Measurements from ENCODE around the gene H3-3A. TPM values are rescaled to one million over a fixed set of nuclear protein-coding genes. Genes with fewer than 3 reads are reported as not detected.

H3-3A gene
- total RNA-seq, 1 experiment from 2014 or later, result 894 TPM

DNA sequence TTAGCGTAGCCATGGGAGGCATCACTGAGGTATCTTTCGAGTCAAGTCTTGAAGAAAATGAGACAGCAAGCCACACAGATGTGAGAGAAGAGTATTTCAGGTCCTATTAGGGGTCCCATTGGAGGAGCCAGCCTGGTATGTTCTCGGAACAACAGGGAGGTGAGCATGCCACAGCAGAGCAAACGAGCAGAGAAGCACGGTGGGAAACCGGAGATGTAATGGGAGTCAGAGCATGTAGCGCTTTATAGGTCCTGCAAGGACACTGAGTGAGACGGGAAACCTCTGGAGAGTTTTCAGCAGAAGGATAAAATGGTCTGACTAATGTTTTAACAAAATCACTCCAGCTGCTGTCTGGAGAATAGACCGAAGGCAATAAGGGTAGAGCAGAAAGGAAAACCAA is 15.9 kb downstream of the H3-3A start (continued):
- TF ChIP-seq, protein P1, sequence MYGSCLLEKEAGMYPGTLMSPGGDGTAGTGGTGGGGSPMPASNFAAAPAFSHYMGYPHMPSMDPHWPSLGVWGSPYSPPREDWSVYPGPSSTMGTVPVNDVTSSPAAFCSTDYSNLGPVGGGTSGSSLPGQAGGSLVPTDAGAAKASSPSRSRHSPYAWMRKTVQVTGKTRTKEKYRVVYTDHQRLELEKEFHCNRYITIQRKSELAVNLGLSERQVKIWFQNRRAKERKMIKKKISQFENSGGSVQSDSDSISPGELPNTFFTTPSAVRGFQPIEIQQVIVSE (CRISPR knock-in tag; IDR thresholded peaks at IDR 0.05; ENCODE audit: borderline replicate concordance), result no peak
- TF ChIP-seq, protein P2, sequence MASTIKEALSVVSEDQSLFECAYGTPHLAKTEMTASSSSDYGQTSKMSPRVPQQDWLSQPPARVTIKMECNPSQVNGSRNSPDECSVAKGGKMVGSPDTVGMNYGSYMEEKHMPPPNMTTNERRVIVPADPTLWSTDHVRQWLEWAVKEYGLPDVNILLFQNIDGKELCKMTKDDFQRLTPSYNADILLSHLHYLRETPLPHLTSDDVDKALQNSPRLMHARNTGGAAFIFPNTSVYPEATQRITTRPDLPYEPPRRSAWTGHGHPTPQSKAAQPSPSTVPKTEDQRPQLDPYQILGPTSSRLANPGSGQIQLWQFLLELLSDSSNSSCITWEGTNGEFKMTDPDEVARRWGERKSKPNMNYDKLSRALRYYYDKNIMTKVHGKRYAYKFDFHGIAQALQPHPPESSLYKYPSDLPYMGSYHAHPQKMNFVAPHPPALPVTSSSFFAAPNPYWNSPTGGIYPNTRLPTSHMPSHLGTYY (CRISPR knock-in tag; IDR thresholded peaks at IDR 0.05), result no peak
- TF ChIP-seq, protein P3, sequence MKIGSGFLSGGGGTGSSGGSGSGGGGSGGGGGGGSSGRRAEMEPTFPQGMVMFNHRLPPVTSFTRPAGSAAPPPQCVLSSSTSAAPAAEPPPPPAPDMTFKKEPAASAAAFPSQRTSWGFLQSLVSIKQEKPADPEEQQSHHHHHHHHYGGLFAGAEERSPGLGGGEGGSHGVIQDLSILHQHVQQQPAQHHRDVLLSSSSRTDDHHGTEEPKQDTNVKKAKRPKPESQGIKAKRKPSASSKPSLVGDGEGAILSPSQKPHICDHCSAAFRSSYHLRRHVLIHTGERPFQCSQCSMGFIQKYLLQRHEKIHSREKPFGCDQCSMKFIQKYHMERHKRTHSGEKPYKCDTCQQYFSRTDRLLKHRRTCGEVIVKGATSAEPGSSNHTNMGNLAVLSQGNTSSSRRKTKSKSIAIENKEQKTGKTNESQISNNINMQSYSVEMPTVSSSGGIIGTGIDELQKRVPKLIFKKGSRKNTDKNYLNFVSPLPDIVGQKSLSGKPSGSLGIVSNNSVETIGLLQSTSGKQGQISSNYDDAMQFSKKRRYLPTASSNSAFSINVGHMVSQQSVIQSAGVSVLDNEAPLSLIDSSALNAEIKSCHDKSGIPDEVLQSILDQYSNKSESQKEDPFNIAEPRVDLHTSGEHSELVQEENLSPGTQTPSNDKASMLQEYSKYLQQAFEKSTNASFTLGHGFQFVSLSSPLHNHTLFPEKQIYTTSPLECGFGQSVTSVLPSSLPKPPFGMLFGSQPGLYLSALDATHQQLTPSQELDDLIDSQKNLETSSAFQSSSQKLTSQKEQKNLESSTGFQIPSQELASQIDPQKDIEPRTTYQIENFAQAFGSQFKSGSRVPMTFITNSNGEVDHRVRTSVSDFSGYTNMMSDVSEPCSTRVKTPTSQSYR (CRISPR knock-in tag; IDR thresholded peaks at IDR 0.05), result no peak

DNA sequence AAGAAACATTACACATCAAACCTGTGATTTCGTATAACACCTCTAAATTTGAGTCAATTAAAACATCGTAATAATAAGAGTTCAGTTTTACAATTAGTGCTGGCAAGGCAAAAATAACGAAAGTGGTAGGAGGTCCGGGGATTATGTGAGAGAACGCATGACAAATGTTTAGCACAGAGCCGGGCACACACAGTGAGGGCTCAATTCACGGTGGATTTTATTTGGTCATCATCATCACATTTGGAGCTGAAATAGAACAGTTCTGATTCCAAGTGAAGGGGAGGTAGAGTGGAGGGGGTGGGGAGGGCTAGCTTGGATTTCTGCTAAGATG is 20.0 kb downstream of the H3-3A start:
- Mint-ChIP-seq H3K4me3 (peak overlapping the region; percentile 85), H3K9me3 (no peaks in the 10 kb centered on the region), H3K27ac (no peak overlapping the region; the same call in 1 of the 2 replicates), H3K36me3 (no peaks in the 10 kb centered on the region), H3K27me3 (ENCODE audit: low read depth) (peaks cover 59% of the 10 kb centered on the region), H3K4me1 (peaks cover 6% of the 10 kb centered on the region)
- TF ChIP-seq, protein P4, sequence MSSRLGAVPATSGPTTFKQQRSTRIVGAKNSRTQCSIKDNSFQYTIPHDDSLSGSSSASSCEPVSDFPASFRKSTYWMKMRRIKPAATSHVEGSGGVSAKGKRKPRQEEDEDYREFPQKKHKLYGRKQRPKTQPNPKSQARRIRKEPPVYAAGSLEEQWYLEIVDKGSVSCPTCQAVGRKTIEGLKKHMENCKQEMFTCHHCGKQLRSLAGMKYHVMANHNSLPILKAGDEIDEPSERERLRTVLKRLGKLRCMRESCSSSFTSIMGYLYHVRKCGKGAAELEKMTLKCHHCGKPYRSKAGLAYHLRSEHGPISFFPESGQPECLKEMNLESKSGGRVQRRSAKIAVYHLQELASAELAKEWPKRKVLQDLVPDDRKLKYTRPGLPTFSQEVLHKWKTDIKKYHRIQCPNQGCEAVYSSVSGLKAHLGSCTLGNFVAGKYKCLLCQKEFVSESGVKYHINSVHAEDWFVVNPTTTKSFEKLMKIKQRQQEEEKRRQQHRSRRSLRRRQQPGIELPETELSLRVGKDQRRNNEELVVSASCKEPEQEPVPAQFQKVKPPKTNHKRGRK (CRISPR knock-in tag; IDR thresholded peaks at IDR 0.05; ENCODE audit: borderline replicate concordance), result no peak
- ChIA-PET CTCF (interaction anchor here (1.0 to 2.2 kb wide), 8 partner anchors 16 to 544 kb away, joined by 3 to 31 read pairs (median 5); partner anchors contain the start of gene H3-3A), POLR2A (interaction anchor here (0.5 to 2.2 kb wide), 3 partner anchors 9 to 856 kb away, joined by 3 to 15 read pairs (median 4); partner anchors contain the start of gene H3-3A)
- no peak for ATAC-seq
- DNase-seq (ENCODE audit: low spot score), result no peak

DNA sequence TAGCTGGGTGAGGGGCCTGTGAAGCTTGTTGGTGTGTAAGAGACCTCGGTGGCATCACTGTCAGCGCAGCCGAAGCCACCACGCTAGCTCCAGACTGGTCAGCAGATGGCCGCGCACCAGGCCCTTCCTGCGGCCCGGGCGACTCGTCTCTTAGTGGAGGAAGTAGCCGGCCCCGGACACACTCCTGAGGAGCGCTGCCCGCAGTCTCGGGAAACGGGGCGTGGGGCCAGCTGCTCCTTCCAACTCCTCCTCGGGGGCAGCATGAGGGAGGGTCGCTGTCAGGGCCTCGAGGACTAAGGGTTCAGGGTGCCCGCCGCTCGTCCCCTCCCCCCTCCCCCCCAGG is 20.4 kb downstream of the H3-3A start:
- Mint-ChIP-seq H3K9me3 (no peaks in the 10 kb centered on the region), H3K36me3 (no peaks in the 10 kb centered on the region), H3K4me1 (peaks cover 6% of the 10 kb centered on the region), H3K27ac (no peak overlapping the region), H3K27me3 (ENCODE audit: low read depth) (peaks cover 59% of the 10 kb centered on the region), H3K4me3 (peak overlapping the region; percentile 85)
- POLR2A ChIA-PET, result interaction anchor here (1.1 to 2.2 kb wide), 3 partner anchors 10 to 21 kb away, joined by 4 to 15 read pairs (median 4); partner anchors contain the start of gene H3-3A
- TF ChIP-seq, protein P5, sequence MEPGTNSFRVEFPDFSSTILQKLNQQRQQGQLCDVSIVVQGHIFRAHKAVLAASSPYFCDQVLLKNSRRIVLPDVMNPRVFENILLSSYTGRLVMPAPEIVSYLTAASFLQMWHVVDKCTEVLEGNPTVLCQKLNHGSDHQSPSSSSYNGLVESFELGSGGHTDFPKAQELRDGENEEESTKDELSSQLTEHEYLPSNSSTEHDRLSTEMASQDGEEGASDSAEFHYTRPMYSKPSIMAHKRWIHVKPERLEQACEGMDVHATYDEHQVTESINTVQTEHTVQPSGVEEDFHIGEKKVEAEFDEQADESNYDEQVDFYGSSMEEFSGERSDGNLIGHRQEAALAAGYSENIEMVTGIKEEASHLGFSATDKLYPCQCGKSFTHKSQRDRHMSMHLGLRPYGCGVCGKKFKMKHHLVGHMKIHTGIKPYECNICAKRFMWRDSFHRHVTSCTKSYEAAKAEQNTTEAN (CRISPR knock-in tag; IDR thresholded peaks at IDR 0.05), result no peak
- TF ChIP-seq ETV6 (CRISPR knock-in tag; IDR thresholded peaks at IDR 0.05) (no peak), ZNF232 (CRISPR knock-in tag; IDR thresholded peaks at IDR 0.05) (peak; percentile 72; the same call in 1 of the 2 replicates), ATF1 (CRISPR knock-in tag; IDR thresholded peaks at IDR 0.05) (peak; percentile 48; the same call in 1 of the 2 replicates), SMAD3 (CRISPR knock-in tag; IDR thresholded peaks at IDR 0.05; ENCODE audit: borderline replicate concordance) (peak; percentile 37; the same call in 1 of the 2 replicates), GRHL2 (CRISPR knock-in tag; IDR thresholded peaks at IDR 0.05; ENCODE audit: insufficient replicate concordance, severe bottlenecking) (no peak), NFE2L1 (CRISPR knock-in tag; IDR thresholded peaks at IDR 0.05) (no peak)
- TF ChIP-seq, protein P6, sequence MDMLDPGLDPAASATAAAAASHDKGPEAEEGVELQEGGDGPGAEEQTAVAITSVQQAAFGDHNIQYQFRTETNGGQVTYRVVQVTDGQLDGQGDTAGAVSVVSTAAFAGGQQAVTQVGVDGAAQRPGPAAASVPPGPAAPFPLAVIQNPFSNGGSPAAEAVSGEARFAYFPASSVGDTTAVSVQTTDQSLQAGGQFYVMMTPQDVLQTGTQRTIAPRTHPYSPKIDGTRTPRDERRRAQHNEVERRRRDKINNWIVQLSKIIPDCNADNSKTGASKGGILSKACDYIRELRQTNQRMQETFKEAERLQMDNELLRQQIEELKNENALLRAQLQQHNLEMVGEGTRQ (CRISPR knock-in tag; IDR thresholded peaks at IDR 0.05), result no peak
- TF ChIP-seq, protein P7, sequence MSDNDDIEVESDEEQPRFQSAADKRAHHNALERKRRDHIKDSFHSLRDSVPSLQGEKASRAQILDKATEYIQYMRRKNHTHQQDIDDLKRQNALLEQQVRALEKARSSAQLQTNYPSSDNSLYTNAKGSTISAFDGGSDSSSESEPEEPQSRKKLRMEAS (CRISPR knock-in tag; IDR thresholded peaks at IDR 0.05), result no peak
- DNase-seq (ENCODE audit: low spot score), result peak; percentile 54
- ATAC-seq, result peak; percentile 34
- CTCF ChIA-PET, result interaction anchor here (0.8 to 2.2 kb wide), 15 partner anchors 10 to 543 kb away, joined by 3 to 31 read pairs (median 4); partner anchors contain the start of gene H3-3A

Measured in WTC11 (cell line).